NCI-H2107 treated with DMSO at 0.1 percent for 48 hours (cell line): Measurements from ENCODE around the gene AGTR1.
"Not testable (repeated sequence)": the region's sequence is repeated elsewhere in the genome, so short reads cannot be mapped to it uniquely, and the experiment has no call there.

Experiments used
- DNase-seq: peaks from one replicate; lab custom pipeline; 2025; ENCODE audit not compliant: unreplicated experiment; lab: John Stamatoyannopoulos, UW

The AGTR1 gene

DNA sequence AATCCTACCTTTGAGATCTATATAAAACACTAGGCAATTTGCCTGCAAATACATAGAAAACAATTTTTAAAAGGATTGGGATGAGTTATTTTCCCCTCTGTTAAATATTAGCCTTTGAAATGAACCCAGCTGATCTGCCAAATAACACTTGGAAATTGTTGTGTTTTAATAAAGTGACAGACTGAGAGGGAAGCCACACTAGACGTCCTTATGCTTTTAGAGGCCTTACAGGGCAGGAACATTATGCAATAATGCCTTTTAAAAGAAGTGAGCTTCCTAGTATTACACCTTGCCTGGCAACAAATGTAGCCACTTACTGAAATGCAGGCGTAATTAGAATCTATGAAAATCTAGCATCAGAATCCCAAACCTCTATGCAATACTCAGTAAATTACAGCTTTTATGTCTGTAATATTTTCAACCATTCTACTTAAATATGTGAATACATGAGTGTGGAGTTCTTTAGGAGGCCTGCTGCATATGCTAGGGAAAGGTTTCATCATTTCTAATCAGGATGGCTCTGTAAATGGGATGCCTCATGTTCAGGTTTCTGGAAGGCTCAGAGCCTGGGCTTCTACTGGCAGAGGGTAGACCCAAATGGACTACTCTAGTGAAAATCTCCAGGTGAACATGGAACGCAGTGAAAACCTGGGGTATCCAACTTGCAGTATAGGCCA lies 20.3 kb downstream of the AGTR1 start:
- DNase-seq = no peak

GRCh38 chr3:148718982-148719862 lies 21.5 kb downstream of the AGTR1 start:
- no peak for DNase-seq

DNA sequence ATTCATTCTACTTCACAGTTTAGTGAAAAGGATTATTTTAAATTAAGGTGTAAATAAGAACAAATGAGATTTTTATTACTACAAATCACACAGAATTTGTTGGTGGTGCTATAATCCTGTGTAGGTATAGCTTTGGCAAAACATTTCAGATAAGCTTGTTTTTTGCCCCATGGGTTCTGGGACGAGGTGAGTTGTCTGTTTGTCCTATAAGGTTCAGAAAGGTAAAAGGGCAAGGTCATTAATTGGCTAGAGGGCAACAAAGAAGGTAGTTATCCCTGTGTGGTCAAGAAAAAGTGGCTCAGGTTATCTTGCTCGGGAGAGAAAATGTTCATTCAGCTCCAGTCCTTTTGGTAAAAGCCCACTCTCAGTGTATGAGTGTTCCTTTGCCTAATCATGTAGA lies 23.2 kb downstream of the AGTR1 start:
- DNase-seq = no peak

DNA sequence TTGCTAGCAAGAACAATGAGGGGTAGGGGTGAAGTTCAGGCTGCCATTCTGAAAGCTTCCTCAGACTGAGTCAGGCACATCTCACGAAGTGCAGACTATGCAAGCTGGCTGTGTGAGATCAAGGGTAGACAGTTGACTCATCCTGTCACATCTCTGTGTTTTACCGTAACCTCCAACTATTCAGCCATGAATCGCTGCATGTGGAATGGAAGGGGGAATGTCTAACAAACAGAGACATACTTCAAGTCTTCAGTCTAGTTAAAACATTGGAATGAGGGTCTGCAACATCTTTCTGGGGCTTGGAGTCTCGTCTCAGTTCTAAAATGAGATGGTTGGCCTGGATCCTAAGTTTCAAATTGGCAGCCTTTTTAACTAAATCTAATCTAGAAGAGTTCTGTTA lies 25.9 kb downstream of the AGTR1 start:
- DNase-seq = no peak

- peak; percentile 19 for DNase-seq
These were observed 29.5 kb downstream of the AGTR1 start for GRCh38 chr3:148727231-148727630.

GRCh38 chr3:148728753-148729152 lies 31.1 kb downstream of the AGTR1 start:
- no peak for DNase-seq

GRCh38 chr3:148729476-148730055 lies 31.9 kb downstream of the AGTR1 start:
- DNase-seq = no peak

DNA sequence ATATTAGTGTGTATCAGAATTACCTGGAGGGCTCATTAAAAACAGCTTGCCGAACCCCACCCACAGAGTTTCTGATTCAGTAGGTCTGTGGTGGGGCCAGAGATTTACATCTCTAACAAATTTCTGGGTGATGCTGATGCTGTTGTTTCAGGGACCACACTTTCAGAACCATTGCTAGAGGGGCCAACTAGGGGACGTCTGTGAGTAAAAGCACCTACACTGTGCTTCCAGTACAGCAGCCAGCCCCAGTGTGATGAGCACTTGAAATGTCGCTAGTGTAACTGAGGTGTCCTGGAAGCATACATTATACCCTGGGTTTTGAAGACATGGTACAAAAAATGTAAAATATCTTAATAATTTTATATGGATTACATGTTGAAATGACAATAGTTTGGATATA lies 33.0 kb downstream of the AGTR1 start:
- no peak for DNase-seq

DNA sequence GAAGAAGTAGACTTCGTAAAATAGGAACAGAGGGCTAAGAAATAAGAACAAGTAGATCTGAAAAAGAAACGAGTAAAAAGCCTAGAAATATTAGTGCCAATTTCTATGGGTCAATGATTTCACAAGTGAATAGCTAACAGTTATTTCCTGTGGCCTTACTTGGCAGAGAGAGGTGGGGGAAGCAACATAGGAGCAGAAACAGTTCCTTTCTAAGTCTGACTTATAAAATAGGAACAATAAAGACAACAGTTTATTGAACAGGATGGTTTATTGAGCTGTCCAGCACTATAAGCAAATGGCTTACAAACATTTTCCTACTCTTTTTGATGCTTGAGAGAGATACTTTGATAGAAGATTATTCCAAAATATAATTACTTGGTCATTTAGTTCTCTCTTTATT lies 37.9 kb downstream of the AGTR1 start:
- DNase-seq = no peak

DNA sequence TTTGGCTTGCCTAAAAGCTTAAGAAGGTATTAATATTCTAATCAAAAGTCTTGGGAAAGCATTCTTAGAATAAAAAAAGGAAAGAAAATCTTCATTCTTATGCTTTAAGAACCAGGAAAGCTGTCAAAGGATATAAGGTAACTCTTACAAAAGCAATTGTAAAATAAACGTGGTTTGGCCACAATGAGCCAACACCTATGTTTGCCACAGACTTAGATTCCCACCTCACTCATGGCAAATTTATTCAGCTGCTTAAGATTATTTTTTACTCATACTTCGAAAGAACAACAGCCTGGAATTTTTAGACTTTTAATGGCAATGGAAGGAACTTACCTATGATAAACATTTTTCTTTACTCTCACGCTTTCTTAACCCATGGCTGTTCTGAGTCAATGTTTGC lies 38.4 kb downstream of the AGTR1 start:
- DNase-seq = no peak

DNA sequence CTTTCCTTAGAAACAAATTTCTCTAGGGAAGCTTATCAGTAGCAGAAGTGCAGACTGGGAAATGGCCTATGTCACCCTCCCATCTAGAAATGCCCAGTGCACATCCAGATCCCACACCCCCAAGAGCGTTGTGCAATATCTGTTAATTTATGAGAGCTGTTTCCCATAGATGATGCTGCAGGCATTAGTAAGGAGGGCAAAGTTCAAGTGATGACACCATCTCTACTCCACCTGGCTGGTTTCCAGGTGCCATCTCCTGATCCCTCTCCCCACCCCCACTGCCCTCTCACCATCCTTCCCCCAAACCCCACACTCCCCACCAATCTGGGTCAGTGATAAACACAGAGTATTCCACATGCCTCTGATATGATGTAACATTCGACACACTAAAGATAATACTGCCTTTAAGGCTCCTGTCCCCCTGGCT lies 39.4 kb downstream of the AGTR1 start:
- no peak for DNase-seq

DNA sequence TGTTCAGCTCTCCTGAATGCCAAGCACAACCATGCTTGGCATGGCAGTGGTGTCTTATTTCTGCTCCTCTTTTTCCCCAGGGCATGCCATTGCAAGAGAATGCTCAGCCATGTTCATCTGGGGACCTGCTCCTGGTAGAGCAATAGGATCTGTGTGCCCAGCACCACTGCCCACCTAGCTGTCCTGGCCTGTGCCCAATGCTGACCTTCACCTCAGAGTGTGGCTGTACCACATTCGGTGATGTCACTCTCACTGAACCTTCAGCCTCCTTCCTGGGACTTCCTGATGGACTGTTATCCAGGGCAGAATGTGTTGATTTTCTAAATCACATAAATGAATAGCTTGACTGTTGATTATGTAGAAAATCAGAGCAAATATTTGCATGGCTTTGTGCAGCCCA lies 42.0 kb downstream of the AGTR1 start:
- no peak for DNase-seq

DNA sequence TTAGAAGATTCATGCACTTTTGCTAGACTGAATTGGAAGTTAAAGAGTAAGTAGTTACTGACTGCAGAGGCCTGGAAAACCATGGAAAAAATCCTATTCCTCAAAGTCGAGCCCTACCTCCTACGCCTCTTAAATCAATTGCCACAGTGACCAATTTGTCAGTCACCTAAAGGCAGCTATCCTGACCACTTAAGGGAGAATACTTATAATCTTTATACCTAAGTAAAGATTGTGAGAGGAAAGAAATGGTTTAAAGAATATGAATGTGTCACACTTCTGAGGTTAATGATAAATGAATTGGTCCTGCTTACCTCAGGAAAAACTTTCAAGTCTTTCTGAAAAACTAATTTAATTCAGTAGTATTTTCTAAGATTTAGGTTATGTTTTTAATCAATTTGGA lies 42.6 kb downstream of the AGTR1 start:
- DNase-seq = no peak

- no peak for DNase-seq
These were observed 43.5 kb downstream of the AGTR1 start for GRCh38 chr3:148741219-148741618.

DNA sequence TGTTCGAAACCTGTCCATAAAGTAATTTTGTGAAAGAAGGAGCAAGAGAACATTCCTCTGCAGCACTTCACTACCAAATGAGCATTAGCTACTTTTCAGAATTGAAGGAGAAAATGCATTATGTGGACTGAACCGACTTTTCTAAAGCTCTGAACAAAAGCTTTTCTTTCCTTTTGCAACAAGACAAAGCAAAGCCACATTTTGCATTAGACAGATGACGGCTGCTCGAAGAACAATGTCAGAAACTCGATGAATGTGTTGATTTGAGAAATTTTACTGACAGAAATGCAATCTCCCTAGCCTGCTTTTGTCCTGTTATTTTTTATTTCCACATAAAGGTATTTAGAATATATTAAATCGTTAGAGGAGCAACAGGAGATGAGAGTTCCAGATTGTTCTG lies 44.4 kb downstream of the AGTR1 start:
- DNase-seq = no peak

- no peak for DNase-seq
These were observed 48.4 kb downstream of the AGTR1 start for GRCh38 chr3:148746053-148746452.

- no peak for DNase-seq
These were observed 50.6 kb downstream of the AGTR1 start for GRCh38 chr3:148748283-148748682.

GRCh38 chr3:148750296-148750695 lies 52.6 kb downstream of the AGTR1 start:
- DNase-seq = no peak

DNA sequence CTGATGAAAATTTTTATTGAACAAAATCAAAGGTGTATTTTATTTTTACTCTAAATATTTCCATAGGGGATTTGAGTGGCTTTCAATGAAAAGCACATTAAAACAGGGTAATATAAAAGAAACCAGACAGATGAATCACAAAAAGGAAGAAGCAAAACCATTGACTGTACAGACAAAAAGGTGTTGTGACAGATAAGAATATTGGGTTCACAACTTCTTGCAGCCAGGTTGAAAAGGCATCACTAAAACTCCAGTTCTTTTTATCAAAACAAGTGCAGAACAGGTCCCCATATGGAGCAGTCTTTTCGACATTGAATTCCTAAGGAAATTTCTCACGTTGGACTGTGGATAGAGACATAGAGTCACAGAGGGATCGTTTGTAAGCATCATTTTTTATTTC lies 53.8 kb downstream of the AGTR1 start:
- DNase-seq = no peak

GRCh38 chr3:148753385-148753784 lies 55.7 kb downstream of the AGTR1 start:
- not testable (repeated sequence) for DNase-seq

DNA sequence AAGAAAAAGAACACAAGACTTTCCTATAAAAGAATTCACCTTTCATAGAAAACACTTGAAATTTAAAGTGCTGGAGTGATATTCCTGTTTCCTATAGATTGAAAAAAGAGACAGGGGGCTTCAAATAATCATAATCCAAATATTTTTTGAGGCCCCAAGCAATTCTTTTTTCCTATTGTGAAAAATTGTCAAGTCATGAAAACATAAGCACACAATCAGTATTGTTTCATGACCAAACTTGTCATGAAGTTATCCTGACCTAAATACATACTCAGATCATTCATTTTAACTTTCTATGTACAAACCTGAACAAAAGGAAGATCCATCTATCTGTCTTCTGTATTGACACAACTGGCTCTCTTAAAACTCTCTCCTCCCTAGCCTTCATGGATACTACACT lies 57.9 kb downstream of the AGTR1 start:
- DNase-seq = no peak

DNA sequence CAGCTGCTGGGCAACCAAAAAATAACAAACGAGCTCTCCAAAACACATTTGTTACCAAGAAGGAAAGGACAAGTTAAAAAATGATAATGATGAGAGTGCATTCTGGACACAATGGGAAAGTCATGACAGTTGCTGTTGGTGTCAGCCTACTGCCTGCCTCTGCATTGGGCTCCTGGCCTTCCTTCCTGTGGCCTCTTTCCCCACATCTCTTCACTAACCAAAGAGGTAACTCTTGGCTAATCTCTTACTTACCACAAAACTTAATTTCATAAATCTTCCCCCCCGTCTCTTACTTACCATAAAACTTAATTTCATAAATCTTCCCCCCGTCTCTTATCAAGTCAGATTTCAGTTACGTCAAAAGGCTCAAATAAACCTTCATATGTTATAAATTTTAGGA lies 58.6 kb downstream of the AGTR1 start:
- no peak for DNase-seq
